ENCODE measurements around the gene OR2C3. TPM values are rescaled to one million over a fixed set of nuclear protein-coding genes. Genes with fewer than 3 reads are reported as not detected.

OR2C3 gene
- total and polyA plus RNA-seq, 8 donors, result 0.03 to 0.09 (median 0.04) TPM; not detected in 2

GRCh38 chr1:247548769-247549182, 12.5 kb upstream of the OR2C3 start, which contains the start of gene GCSAML:
TSS of gene GCSAML (plus strand) at chr1:247549134. CDS start at chr1:247549192, 58 bp downstream.
- Histone ChIP-seq H3K4me1 (no peaks in the 10 kb centered on the region), H3K27ac (no peak within 1 kb of the TSS), H3K27me3 (peaks cover 0 to 7% of the 10 kb centered on the region in 2 donors), H3K9me3 (no peaks in the 10 kb centered on the region), H3K36me3 (no peaks in the 10 kb centered on the region), H3K4me3 (no peak within 1 kb of the TSS)
- intact Hi-C loops (cut with DNase I), result no loop called here
- TF ChIP-seq CTCF (IDR thresholded peaks at IDR 0.05), result no peak
- ATAC-seq, result no peak
- DNase-seq, result peak in 1 of 4 donors; percentile 32

GRCh38 chr1:247548092-247548491, 11.9 kb upstream of the OR2C3 start:
- Histone ChIP-seq H3K9me3 (no peaks in the 10 kb centered on the region), H3K27me3 (peaks cover 0 to 7% of the 10 kb centered on the region in 2 donors), H3K4me1 (no peaks in the 10 kb centered on the region), H3K27ac (no peak overlapping the region), H3K4me3 (no peak overlapping the region), H3K36me3 (no peaks in the 10 kb centered on the region)
- TF ChIP-seq CTCF (IDR thresholded peaks at IDR 0.05), result no peak
- intact Hi-C loops (cut with DNase I), result no loop called here
- DNase-seq, result no peak
- no peak for ATAC-seq

GRCh38 chr1:247542811-247543210, 6.6 kb upstream of the OR2C3 start:
- Histone ChIP-seq H3K27ac (no peak overlapping the region), H3K9me3 (no peaks in the 10 kb centered on the region), H3K4me1 (no peaks in the 10 kb centered on the region), H3K27me3 (peaks cover 0 to 7% of the 10 kb centered on the region in 2 donors), H3K4me3 (no peak overlapping the region), H3K36me3 (no peaks in the 10 kb centered on the region)
- intact Hi-C loops (cut with DNase I), result no loop called here
- ATAC-seq, result no peak
- no peak for DNase-seq
- TF ChIP-seq CTCF (IDR thresholded peaks at IDR 0.05), result no peak

GRCh38 chr1:247540581-247540980, 4.3 kb upstream of the OR2C3 start:
- H3K4me3 ChIP-seq, result no peak overlapping the region
- H3K27me3 ChIP-seq, result no peaks in the 10 kb centered on the region
- no peaks in the 10 kb centered on the region for H3K9me3 ChIP-seq
- intact Hi-C loops (cut with DNase I), result no loop called here
- TF ChIP-seq CTCF (IDR thresholded peaks at IDR 0.05), result no peak
- no peaks in the 10 kb centered on the region for H3K36me3 ChIP-seq
- no peaks in the 10 kb centered on the region for H3K4me1 ChIP-seq
- no peak overlapping the region for H3K27ac ChIP-seq
- ATAC-seq (no peak), DNase-seq (no peak)

- Histone ChIP-seq H3K27me3 (no peaks in the 10 kb centered on the region), H3K27ac (no peak overlapping the region), H3K4me1 (no peaks in the 10 kb centered on the region), H3K4me3 (no peak overlapping the region), H3K9me3 (no peaks in the 10 kb centered on the region), H3K36me3 (no peaks in the 10 kb centered on the region)
- TF ChIP-seq CTCF (IDR thresholded peaks at IDR 0.05), result no peak
- ATAC-seq, result no peak
- DNase-seq, result no peak
- intact Hi-C loops (cut with DNase I), result no loop called here
Observed at GRCh38 chr1:247539215-247539614, 3.0 kb upstream of the OR2C3 start.
